ENCODE data around the gene BSG. TPM values are rescaled to one million over a fixed set of nuclear protein-coding genes. Genes with fewer than 3 reads are reported as not detected.
A peak's percentile ranks its signal among the peaks of the same experiment; 100 is the strongest.
"Not testable (repeated sequence)": the region's sequence is repeated elsewhere in the genome, so short reads cannot be mapped to it uniquely, and the experiment has no call there.

Gene BSG
- polyA plus RNA-seq, 2 of the 4 experiments (the other 2 are of a cell fraction), result 285 to 579 TPM

- peak in 1 of 2 experiments; percentile 7; a peak in 1 of 6 replicates for ATAC-seq
- TF ChIP-seq KDM5A (IDR thresholded peaks at IDR 0.05), result no peak
- WGBS (ENCODE audit: missing lambda C conversion rate), result 100% methylated on average over 6 of the region's 19 CpGs
- no peak for FAIRE-seq
- Histone ChIP-seq H3K4me1 (peaks cover 10% of the 10 kb centered on the region), H3K4me3 (no peak overlapping the region), H3K27ac (peak overlapping the region in 1 of 2 experiments; percentile 58; a peak in 2 of 6 replicates), H3K4me2 (no peak overlapping the region), H3K9me3 (no peaks in the 10 kb centered on the region)
- POLR2A ChIA-PET, result no interaction called here
- CTCF ChIA-PET, result no interaction called here
- DNase-seq (ENCODE audit: low read depth in 1 of 2, low spot score in 1 of 2), result no peak
These were observed 45.8 kb downstream of the BSG start for GRCh38 chr19:618247-618619.

GRCh38 chr19:618674-619285 is 46.4 kb downstream of the BSG start:
- Histone ChIP-seq H3K4me1 (peaks cover 16% of the 10 kb centered on the region), H3K4me2 (no peak overlapping the region), H3K9me3 (no peaks in the 10 kb centered on the region), H3K27ac (no peak overlapping the region; a peak in 1 of 6 replicates), H3K4me3 (no peak overlapping the region)
- FAIRE-seq (no peak), DNase-seq (ENCODE audit: low read depth in 1 of 2, low spot score in 1 of 2) (no peak), ATAC-seq (no peak)
- TF ChIP-seq HEYL (CRISPR knock-in tag; IDR thresholded peaks at IDR 0.05), result no peak
- TF ChIP-seq HOXB5 (CRISPR knock-in tag; IDR thresholded peaks at IDR 0.05), result no peak
- TF ChIP-seq ZC3H11A (IDR thresholded peaks at IDR 0.05), result no peak
- no peak for TF ChIP-seq E2F6 (IDR thresholded peaks at IDR 0.05; ENCODE audit: borderline replicate concordance, low read depth)
- no peak for TF ChIP-seq EP300 (IDR thresholded peaks at IDR 0.05)
- TF ChIP-seq MAZ (IDR thresholded peaks at IDR 0.05; ENCODE audit: borderline replicate concordance, low read depth, low read length), result no peak
- POLR2A ChIA-PET, result no interaction called here
- 80% methylated on average over 1 of the region's 27 CpGs for WGBS (ENCODE audit: missing lambda C conversion rate)
- CTCF ChIA-PET, result no interaction called here

- 97% methylated on average over 18 of the region's 47 CpGs for whole genome bisulfite sequencing (ENCODE audit: missing lambda C conversion rate)
- CTCF ChIA-PET, result no interaction called here
These were observed 47.0 kb downstream of the BSG start for GRCh38 chr19:619286-620002.

GRCh38 chr19:620166-620862 is 47.9 kb downstream of the BSG start:
- ATAC-seq (no peak), DNase-seq (ENCODE audit: low read depth in 1 of 2, low spot score in 1 of 2) (no peak), FAIRE-seq (no peak)
- Histone ChIP-seq H3K4me2 (no peak overlapping the region), H3K4me1 (peaks cover 31% of the 10 kb centered on the region), H3K27ac (peak overlapping the region in 1 of 2 experiments; percentile 43; a peak in 2 of 6 replicates), H3K4me3 (no peak overlapping the region), H3K9me3 (no peaks in the 10 kb centered on the region)
- TF ChIP-seq NPAS2 (CRISPR knock-in tag; IDR thresholded peaks at IDR 0.05; ENCODE audit: borderline replicate concordance) (no peak), JUNB (IDR thresholded peaks at IDR 0.05) (no peak), POLR2A (IDR thresholded peaks at IDR 0.05; ENCODE audit: low read length) (no peak), CTCF (IDR thresholded peaks at IDR 0.05) (no peak), RARB (CRISPR knock-in tag; IDR thresholded peaks at IDR 0.05) (no peak), ATOH8 (CRISPR knock-in tag; IDR thresholded peaks at IDR 0.05; ENCODE audit: low read depth) (no peak), E2F6 (IDR thresholded peaks at IDR 0.05; ENCODE audit: borderline replicate concordance, low read depth) (no peak), FOXS1 (CRISPR knock-in tag; IDR thresholded peaks at IDR 0.05) (no peak), MAFK (IDR thresholded peaks at IDR 0.05; ENCODE audit: partially characterized antibody) (no peak), HDAC2 (IDR thresholded peaks at IDR 0.05) (no peak), FOSB (CRISPR knock-in tag; IDR thresholded peaks at IDR 0.05) (no peak), TP53 (CRISPR knock-in tag; IDR thresholded peaks at IDR 0.05) (no peak), MYC (IDR thresholded peaks at IDR 0.05; ENCODE audit: borderline replicate concordance, low read length) (no peak), HOXB13 (CRISPR knock-in tag; IDR thresholded peaks at IDR 0.05; ENCODE audit: low read depth) (no peak), MAZ (IDR thresholded peaks at IDR 0.05; ENCODE audit: borderline replicate concordance, low read depth, low read length) (no peak)
- 95% methylated on average over 28 of the region's 51 CpGs for WGBS (ENCODE audit: missing lambda C conversion rate)
- CTCF ChIA-PET, result interaction anchor here (0.5 kb wide), 1 partner anchor 45 kb away, joined by 3 read pairs; no protein-coding TSS in a partner anchor
- POLR2A ChIA-PET, result no interaction called here

More at GRCh38 chr19:619286-620002, 47.0 kb downstream of the BSG start:
- Histone ChIP-seq H3K9me3 (no peaks in the 10 kb centered on the region), H3K4me1 (peaks cover 22% of the 10 kb centered on the region), H3K27ac (no peak overlapping the region), H3K4me3 (no peak overlapping the region), H3K4me2 (no peak overlapping the region)
- FAIRE-seq (no peak), ATAC-seq (no peak), DNase-seq (ENCODE audit: low read depth in 1 of 2, low spot score in 1 of 2) (no peak)
- POLR2A ChIA-PET, result no interaction called here
- no peak for TF ChIP-seq ZNF302 (CRISPR knock-in tag; IDR thresholded peaks at IDR 0.05)
- no peak for TF ChIP-seq CHD2 (IDR thresholded peaks at IDR 0.05; ENCODE audit: low read length, partially characterized antibody)

- WGBS (ENCODE audit: missing lambda C conversion rate), result 98% methylated on average over 10 of the region's 48 CpGs
- ATAC-seq; POLR2A ChIA-PET; FAIRE-seq; H3K4me2 ChIP-seq; H3K9me3 ChIP-seq; DNase-seq (ENCODE audit: low read depth in 1 of 2, low spot score in 1 of 2); H3K4me3 ChIP-seq: not testable (repeated sequence)
- CTCF ChIA-PET, result interaction anchor here (0.5 kb wide), 1 partner anchor 44 kb away, joined by 3 read pairs; no protein-coding TSS in a partner anchor
- peaks cover 33% of the 10 kb centered on the region for H3K4me1 ChIP-seq
- peak overlapping the region in 1 of 2 experiments; percentile 99; a peak in 2 of 6 replicates for H3K27ac ChIP-seq
These were observed 48.8 kb downstream of the BSG start for GRCh38 chr19:621191-621590.

All from A549 (cell line).